ENCODE data around the gene S100A1. TPM values are rescaled to one million over a fixed set of nuclear protein-coding genes. Genes with fewer than 3 reads are reported as not detected.

Gene S100A1
- total and polyA plus RNA-seq, 2 of the 13 experiments (the other 11 are each of a cell fraction or from before 2014, with no cell fraction given): 120 to 251 TPM

GRCh38 chr1:153608742-153609584, 19.3 kb upstream of the S100A1 start (continued):
- TF ChIP-seq ARID4A (CRISPR knock-in tag; IDR thresholded peaks at IDR 0.05; ENCODE audit: borderline replicate concordance) (peak; percentile 57; the same call in 1 of the 2 replicates), ONECUT2 (CRISPR knock-in tag; IDR thresholded peaks at IDR 0.05) (no peak), AKAP8 (CRISPR knock-in tag; IDR thresholded peaks at IDR 0.05) (no peak; the same call in 1 of the 2 replicates), ZNF747 (CRISPR knock-in tag; IDR thresholded peaks at IDR 0.05; ENCODE audit: borderline replicate concordance) (peak; percentile 73), TBX2 (CRISPR knock-in tag; IDR thresholded peaks at IDR 0.05; ENCODE audit: borderline replicate concordance) (peak; percentile 76; the same call in 1 of the 2 replicates), ZFP36L2 (CRISPR knock-in tag; IDR thresholded peaks at IDR 0.05) (no peak), FOXA3 (CRISPR knock-in tag; IDR thresholded peaks at IDR 0.05) (peak; percentile 37), NFKBIZ (CRISPR knock-in tag; IDR thresholded peaks at IDR 0.05) (no peak), PCBP2 (optimal IDR thresholded peaks at IDR 0.05; ENCODE audit: low read depth, low read length, poor library complexity, severe bottlenecking) (peak; percentile 18), NR2F2 (IDR thresholded peaks at IDR 0.05; ENCODE audit: borderline replicate concordance, low read depth) (peak; percentile 47; the same call in 1 of the 2 replicates), ZNF230 (CRISPR knock-in tag; IDR thresholded peaks at IDR 0.05) (no peak), HOXD1 (CRISPR knock-in tag; IDR thresholded peaks at IDR 0.05) (0 out of 2 replicates have a peak, but pooled peaks have one; percentile 16), MED13 (CRISPR knock-in tag; IDR thresholded peaks at IDR 0.05) (no peak; the same call in 1 of the 2 replicates), NKX3-1 (CRISPR knock-in tag; IDR thresholded peaks at IDR 0.05) (no peak), ZNF709 (CRISPR knock-in tag; IDR thresholded peaks at IDR 0.05) (peak; percentile 88), ZNF816 (CRISPR knock-in tag; IDR thresholded peaks at IDR 0.05; ENCODE audit: borderline replicate concordance) (peak; percentile 69; the same call in 1 of the 2 replicates), HMG20A (CRISPR knock-in tag; IDR thresholded peaks at IDR 0.05; ENCODE audit: borderline replicate concordance) (no peak)
- TF ChIP-seq, protein P1, sequence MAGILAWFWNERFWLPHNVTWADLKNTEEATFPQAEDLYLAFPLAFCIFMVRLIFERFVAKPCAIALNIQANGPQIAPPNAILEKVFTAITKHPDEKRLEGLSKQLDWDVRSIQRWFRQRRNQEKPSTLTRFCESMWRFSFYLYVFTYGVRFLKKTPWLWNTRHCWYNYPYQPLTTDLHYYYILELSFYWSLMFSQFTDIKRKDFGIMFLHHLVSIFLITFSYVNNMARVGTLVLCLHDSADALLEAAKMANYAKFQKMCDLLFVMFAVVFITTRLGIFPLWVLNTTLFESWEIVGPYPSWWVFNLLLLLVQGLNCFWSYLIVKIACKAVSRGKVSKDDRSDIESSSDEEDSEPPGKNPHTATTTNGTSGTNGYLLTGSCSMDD (CRISPR knock-in tag; IDR thresholded peaks at IDR 0.05): no peak
- TF ChIP-seq, protein P2, sequence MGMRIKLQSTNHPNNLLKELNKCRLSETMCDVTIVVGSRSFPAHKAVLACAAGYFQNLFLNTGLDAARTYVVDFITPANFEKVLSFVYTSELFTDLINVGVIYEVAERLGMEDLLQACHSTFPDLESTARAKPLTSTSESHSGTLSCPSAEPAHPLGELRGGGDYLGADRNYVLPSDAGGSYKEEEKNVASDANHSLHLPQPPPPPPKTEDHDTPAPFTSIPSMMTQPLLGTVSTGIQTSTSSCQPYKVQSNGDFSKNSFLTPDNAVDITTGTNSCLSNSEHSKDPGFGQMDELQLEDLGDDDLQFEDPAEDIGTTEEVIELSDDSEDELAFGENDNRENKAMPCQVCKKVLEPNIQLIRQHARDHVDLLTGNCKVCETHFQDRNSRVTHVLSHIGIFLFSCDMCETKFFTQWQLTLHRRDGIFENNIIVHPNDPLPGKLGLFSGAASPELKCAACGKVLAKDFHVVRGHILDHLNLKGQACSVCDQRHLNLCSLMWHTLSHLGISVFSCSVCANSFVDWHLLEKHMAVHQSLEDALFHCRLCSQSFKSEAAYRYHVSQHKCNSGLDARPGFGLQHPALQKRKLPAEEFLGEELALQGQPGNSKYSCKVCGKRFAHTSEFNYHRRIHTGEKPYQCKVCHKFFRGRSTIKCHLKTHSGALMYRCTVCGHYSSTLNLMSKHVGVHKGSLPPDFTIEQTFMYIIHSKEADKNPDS (CRISPR knock-in tag; IDR thresholded peaks at IDR 0.05): peak; percentile 26; the same call in 1 of the 2 replicates
